ENCODE data around the gene XBP1. TPM values are rescaled to one million over a fixed set of nuclear protein-coding genes. Genes with fewer than 3 reads are reported as not detected.

XBP1 gene
- total and polyA plus RNA-seq, 4 donors, result 303 to 705 (median 605) TPM

- peaks cover 0 to 16% (median 1%) of the 10 kb centered on the region in 4 donors for H3K36me3 ChIP-seq (ENCODE audit: control insufficient read depth in 4 of 4, insufficient read depth in 3 of 4, low read depth in 1 of 4, low read length in 3 of 4)
- H3K27me3 ChIP-seq (ENCODE audit: control insufficient read depth in 4 of 4, insufficient read depth in 4 of 4, low read length in 3 of 4), result no peaks in the 10 kb centered on the region
- H3K9me3 ChIP-seq (ENCODE audit: control insufficient read depth in 4 of 4, low read length in 3 of 4), result no peaks in the 10 kb centered on the region
- WGBS, result 27% methylated on average over 7 of the region's 7 CpGs
- peak overlapping the region in 1 of 2 donors; percentile 70 for H3K9ac ChIP-seq (ENCODE audit: low read depth in 1 of 2, low read length in 2 of 2)
- H3K27ac ChIP-seq (ENCODE audit: low read depth in 1 of 2, low read length in 2 of 2), result peak overlapping the region; percentile 99
- TF ChIP-seq RXRA (IDR thresholded peaks at IDR 0.05), result no peak
- peak; percentile 31 for TF ChIP-seq CTCF (IDR thresholded peaks at IDR 0.05; ENCODE audit: low read depth, low read length, missing input control)
- no peak for TF ChIP-seq REST (IDR thresholded peaks at IDR 0.05)
- no peak for TF ChIP-seq ZBTB33 (IDR thresholded peaks at IDR 0.05)
- peak; percentile 6 for TF ChIP-seq FOXA1 (IDR thresholded peaks at IDR 0.05)
- no peak for TF ChIP-seq NR2F2 (IDR thresholded peaks at IDR 0.05)
- no peak for TF ChIP-seq FOXA2 (IDR thresholded peaks at IDR 0.05)
- TF ChIP-seq MAX (IDR thresholded peaks at IDR 0.05), result no peak
- TF ChIP-seq YY1 (IDR thresholded peaks at IDR 0.05), result no peak
- no peak for TF ChIP-seq GABPA (IDR thresholded peaks at IDR 0.05 in 1 of 2, conservative IDR thresholded peaks at IDR 0.05 in 1 of 2)
- TF ChIP-seq EGR1 (IDR thresholded peaks at IDR 0.05; ENCODE audit: low read depth in 2 of 2), result no peak
- peak; percentile 40 to 53 for TF ChIP-seq HNF4A (conservative IDR thresholded peaks at IDR 0.05)
- TF ChIP-seq ATF3 (IDR thresholded peaks at IDR 0.05), result no peak
- TF ChIP-seq SP1 (IDR thresholded peaks at IDR 0.05), result no peak
- TF ChIP-seq RAD21 (IDR thresholded peaks at IDR 0.05), result peak; percentile 68
- no peak for TF ChIP-seq TAF1 (conservative IDR thresholded peaks at IDR 0.05)
- DNase-seq (ENCODE audit: low spot score), result no peak
- H3K4me3 ChIP-seq (ENCODE audit: low read depth in 1 of 3, low read length in 3 of 3), result peak overlapping the region in 2 of 3 donors; percentile 5 to 98
- H3K4me1 ChIP-seq (ENCODE audit: control insufficient read depth in 4 of 4, insufficient read depth in 4 of 4, low read length in 3 of 4), result peaks cover 0 to 11% (median 4%) of the 10 kb centered on the region in 4 donors
Measured at GRCh38 chr22:28802595-28803123, 2.3 kb upstream of the XBP1 start.
